Pulmonary artery endothelial cell (primary cell): ENCODE measurements around the gene PRKAG1. TPM values are rescaled to one million over a fixed set of nuclear protein-coding genes. Genes with fewer than 3 reads are reported as not detected.

Experiments used
- DNase-seq: peaks from one replicate; pipeline ENCODE4 v3.0.0-alpha.2; 2011; ENCODE audit warnings: low read depth, low spot score
- total RNA-seq: library from RNA; depleted of rRNA; stranded (reverse); fragments of >200 nt; gene quantifications from 2 replicates; pipeline ENCODE4 v1.2.3, GENCODE V29; 2014

The PRKAG1 gene
- total RNA-seq, 1 donor from 2014 or later: 64.7 TPM

- no peak for DNase-seq
Measured at GRCh38 chr12:48982397-48983080, 36.0 kb downstream of the PRKAG1 start.

- DNase-seq: no peak
Measured at GRCh38 chr12:48981757-48982157, 36.8 kb downstream of the PRKAG1 start.

GRCh38 chr12:48980953-48981756, 37.4 kb downstream of the PRKAG1 start:
- no peak for DNase-seq

GRCh38 chr12:48980389-48980952, 38.1 kb downstream of the PRKAG1 start:
- DNase-seq: no peak

GRCh38 chr12:48979602-48980388, 38.8 kb downstream of the PRKAG1 start:
- no peak for DNase-seq

GRCh38 chr12:48978741-48979601, 39.6 kb downstream of the PRKAG1 start:
- no peak for DNase-seq

GRCh38 chr12:48978291-48978740, 40.3 kb downstream of the PRKAG1 start, which contains the start of gene WNT1:
TSS of gene WNT1 (plus strand) at chr12:48978322. CDS start at chr12:48978651, 329 bp downstream.
- no peak for DNase-seq

- DNase-seq: no peak
Measured at GRCh38 chr12:48977290-48978281, 41.0 kb downstream of the PRKAG1 start.

GRCh38 chr12:48973941-48974673, 44.5 kb downstream of the PRKAG1 start:
- no peak for DNase-seq

GRCh38 chr12:48973531-48973930, 45.0 kb downstream of the PRKAG1 start:
- no peak for DNase-seq

GRCh38 chr12:48972952-48973483, 45.6 kb downstream of the PRKAG1 start:
- DNase-seq: no peak

- DNase-seq: no peak
Measured at GRCh38 chr12:48972213-48972951, 46.2 kb downstream of the PRKAG1 start.

- no peak for DNase-seq
Measured at GRCh38 chr12:48970702-48971334, 47.8 kb downstream of the PRKAG1 start.

- no peak for DNase-seq
Measured at GRCh38 chr12:48969833-48970701, 48.5 kb downstream of the PRKAG1 start.

- DNase-seq: no peak
Measured at GRCh38 chr12:48969160-48969771, 49.3 kb downstream of the PRKAG1 start.

GRCh38 chr12:48968467-48968866, 50.1 kb downstream of the PRKAG1 start:
- DNase-seq: no peak
